Activated T-helper 2 cell treated with anti-CD3 and anti-CD28 coated beads, Interferon-gamma antibody, Interleukin-2, Interleukin-4, amounts not matched to agents 10 μg/mL and 5 μg/mL and 100 μg/mL, durations not matched to agents 14 hours and 24 hours and 36 hours (primary cell): Measurements from ENCODE around the gene SLC9A4. TPM values are rescaled to one million over a fixed set of nuclear protein-coding genes. Genes with fewer than 3 reads are reported as not detected.

ENCODE experiments used
- DNase-seq: peaks from one replicate; pipeline ENCODE4 v3.0.0; 2021; ENCODE audit warnings: low spot score
- H3K27ac Mint-ChIP-seq: one replicate; pipeline ENCODE4 v1.8.0; 2021; ENCODE audit warnings: mixed read lengths
- H3K27me3 Mint-ChIP-seq: one replicate; pipeline ENCODE4 v1.8.0; 2021; ENCODE audit warnings: low read depth, mixed read lengths
- H3K36me3 Mint-ChIP-seq: one replicate; pipeline ENCODE4 v1.8.0; 2021; ENCODE audit warnings: low read depth, mixed read lengths
- H3K4me1 Mint-ChIP-seq: one replicate; pipeline ENCODE4 v1.8.0; 2021; ENCODE audit warnings: low read depth, mixed read lengths
- H3K4me3 Mint-ChIP-seq: one replicate; pipeline ENCODE4 v1.8.0; 2021; ENCODE audit warnings: low read depth, mild to moderate bottlenecking, moderate library complexity, mixed read lengths
- H3K9me3 Mint-ChIP-seq: one replicate; pipeline ENCODE4 v1.8.0; 2021; ENCODE audit warnings: mixed read lengths
- intact Hi-C: fragments of 100-400 bp; cut with micrococcal nuclease; formaldehyde crosslinking; loops from one replicate; pipeline ENCODE4 v1.15.1; 2023
- total RNA-seq: library from RNA; stranded (reverse); gene quantifications from 2 replicates; pipeline ENCODE4 v1.2.3, GENCODE V29; 2022

The SLC9A4 gene
- total RNA-seq, 1 donor from 2014 or later = 0.09 TPM

DNA sequence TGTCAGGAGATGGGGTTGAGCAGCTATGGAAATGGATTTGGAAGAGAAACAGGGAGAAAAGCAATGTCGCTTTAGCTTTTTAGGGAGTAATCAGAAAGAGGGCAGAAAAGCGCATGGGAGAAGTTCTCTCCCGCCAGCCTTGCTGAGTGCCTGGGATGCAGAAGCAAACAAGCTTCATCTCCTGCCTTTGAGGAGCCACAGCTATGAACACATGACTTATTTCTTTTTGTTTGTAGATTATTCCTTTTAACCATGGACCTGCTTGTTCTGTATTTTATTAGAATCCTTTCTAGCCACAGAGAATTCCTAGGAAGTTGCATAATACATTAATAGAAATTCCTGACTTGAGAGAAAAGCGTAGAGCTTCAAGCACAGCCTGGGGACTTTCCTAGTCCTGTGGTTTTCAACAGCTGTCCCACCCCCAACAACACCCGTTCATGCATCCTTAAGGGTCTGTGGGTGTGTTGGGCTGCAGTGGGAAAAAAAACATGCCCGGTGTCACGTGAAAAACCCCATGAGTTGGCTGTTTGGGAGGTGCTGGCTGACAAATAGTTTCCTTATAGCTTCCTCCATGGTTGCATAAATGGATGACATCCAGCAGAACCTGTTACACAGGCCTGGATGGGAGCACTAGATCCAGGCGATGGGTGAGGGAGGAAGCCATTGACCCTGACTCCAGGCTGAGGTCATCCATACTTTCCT, 14.9 kb downstream of the SLC9A4 start:
- Mint-ChIP-seq H3K27me3 (peaks cover 20% of the 10 kb centered on the region), H3K4me3 (no peak overlapping the region), H3K36me3 (no peaks in the 10 kb centered on the region), H3K9me3 (no peaks in the 10 kb centered on the region), H3K4me1 (peaks cover 9% of the 10 kb centered on the region), H3K27ac (no peak overlapping the region)
- no peak for DNase-seq
- intact Hi-C loops = no loop called here

DNA sequence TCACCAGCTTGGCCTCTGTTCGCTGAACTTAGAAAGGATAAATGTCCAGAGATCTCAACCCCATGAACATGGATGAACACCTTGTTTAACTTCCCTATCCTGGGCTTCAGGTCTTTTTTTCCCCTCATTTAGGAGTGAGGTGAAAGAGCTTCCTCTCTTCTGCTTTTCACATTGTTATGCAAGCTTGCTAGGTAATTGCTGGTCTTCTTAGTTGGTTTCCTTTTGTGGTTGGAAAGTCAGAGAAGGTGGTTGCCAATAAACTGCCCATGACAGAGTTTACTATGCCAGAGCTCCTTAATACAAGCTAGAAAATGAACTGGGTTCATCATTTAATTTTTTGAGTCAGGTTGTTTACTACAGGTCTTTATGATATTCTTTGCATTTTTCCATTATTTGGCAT, 16.6 kb downstream of the SLC9A4 start:
- intact Hi-C loops = no loop called here
- Mint-ChIP-seq H3K27me3 (peaks cover 22% of the 10 kb centered on the region), H3K4me1 (peaks cover 9% of the 10 kb centered on the region), H3K27ac (no peak overlapping the region), H3K4me3 (no peak overlapping the region), H3K36me3 (no peaks in the 10 kb centered on the region), H3K9me3 (no peaks in the 10 kb centered on the region)
- no peak for DNase-seq

DNA sequence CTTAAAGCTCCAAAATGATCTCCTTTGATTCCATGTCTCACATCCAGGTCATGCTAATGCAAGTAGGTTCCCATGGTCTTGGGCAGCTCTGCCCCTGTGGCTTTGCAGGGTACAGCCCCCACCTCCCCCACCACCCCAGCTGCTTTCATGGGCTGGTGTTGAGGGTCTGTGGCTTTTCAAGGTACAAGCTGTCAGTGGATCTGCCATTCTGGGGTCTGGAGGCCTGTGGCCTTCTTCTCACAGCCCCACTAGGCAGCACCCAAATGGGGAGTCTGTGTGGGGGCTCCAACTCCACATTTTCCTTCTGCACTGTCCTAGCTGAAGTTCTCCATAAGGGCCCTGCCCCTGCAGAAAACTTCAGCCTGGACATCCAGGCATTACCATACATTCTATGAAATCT, 19.0 kb downstream of the SLC9A4 start:
- Mint-ChIP-seq H3K9me3 (no peaks in the 10 kb centered on the region), H3K27ac (no peak overlapping the region), H3K4me3 (no peak overlapping the region), H3K36me3 (no peaks in the 10 kb centered on the region), H3K4me1 (peaks cover 9% of the 10 kb centered on the region), H3K27me3 (peaks cover 24% of the 10 kb centered on the region)
- intact Hi-C loops = no loop called here
- DNase-seq = no peak

DNA sequence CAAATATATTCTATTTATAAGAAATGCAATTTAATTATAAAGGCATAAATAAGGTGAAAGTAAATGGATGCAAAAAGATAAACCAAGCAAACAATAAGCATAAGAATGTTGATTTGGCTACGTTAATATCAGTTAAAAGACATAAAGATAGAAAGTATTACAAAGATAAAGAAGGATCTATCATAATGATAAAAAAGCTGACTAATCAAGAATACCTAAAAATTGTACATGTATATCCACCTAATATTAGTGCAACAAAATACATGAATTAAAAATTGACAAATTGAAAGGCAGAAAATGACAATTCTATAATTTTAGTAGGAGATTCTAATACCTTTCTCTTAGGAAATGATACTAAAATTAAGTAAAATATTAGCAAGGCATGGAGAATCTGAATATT, 21.5 kb downstream of the SLC9A4 start:
- Mint-ChIP-seq H3K9me3 (no peaks in the 10 kb centered on the region), H3K27me3 (peaks cover 22% of the 10 kb centered on the region), H3K36me3 (no peaks in the 10 kb centered on the region), H3K4me1 (peaks cover 4% of the 10 kb centered on the region), H3K4me3 (no peak overlapping the region), H3K27ac (no peak overlapping the region)
- intact Hi-C loops = no loop called here
- DNase-seq = no peak

- H3K27ac Mint-ChIP-seq = no peak overlapping the region
- no peak overlapping the region for H3K4me3 Mint-ChIP-seq
- no peaks in the 10 kb centered on the region for H3K36me3 Mint-ChIP-seq
- peaks cover 19% of the 10 kb centered on the region for H3K27me3 Mint-ChIP-seq
- no peaks in the 10 kb centered on the region for H3K9me3 Mint-ChIP-seq
- intact Hi-C loops = no loop called here
- no peaks in the 10 kb centered on the region for H3K4me1 Mint-ChIP-seq
- DNase-seq = no peak
These were observed 25.4 kb downstream of the SLC9A4 start for GRCh38 chr2:102498414-102498813.

DNA sequence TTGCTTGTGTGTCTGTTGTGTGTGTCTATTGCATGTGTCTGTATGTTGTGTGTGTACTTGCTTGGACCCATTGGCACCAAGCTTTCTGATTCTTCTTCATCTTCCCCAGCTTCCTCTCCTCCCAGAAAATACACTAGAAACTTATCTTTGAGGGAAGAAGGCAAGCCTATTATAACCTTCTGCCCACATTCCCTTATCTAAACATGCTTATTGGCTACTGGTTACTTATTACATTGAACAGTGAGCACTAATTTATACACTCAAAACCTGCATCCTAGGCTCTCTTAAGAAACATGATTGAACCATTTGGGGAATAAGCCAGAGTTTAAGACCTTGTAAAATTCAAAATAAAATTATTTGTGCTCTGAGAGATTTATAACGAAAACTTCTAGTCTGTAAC, 26.5 kb downstream of the SLC9A4 start:
- no peak overlapping the region for H3K27ac Mint-ChIP-seq
- peaks cover 17% of the 10 kb centered on the region for H3K27me3 Mint-ChIP-seq
- no peaks in the 10 kb centered on the region for H3K36me3 Mint-ChIP-seq
- no peak overlapping the region for H3K4me3 Mint-ChIP-seq
- H3K4me1 Mint-ChIP-seq = no peaks in the 10 kb centered on the region
- intact Hi-C loops = no loop called here
- no peaks in the 10 kb centered on the region for H3K9me3 Mint-ChIP-seq
- no peak for DNase-seq

DNA sequence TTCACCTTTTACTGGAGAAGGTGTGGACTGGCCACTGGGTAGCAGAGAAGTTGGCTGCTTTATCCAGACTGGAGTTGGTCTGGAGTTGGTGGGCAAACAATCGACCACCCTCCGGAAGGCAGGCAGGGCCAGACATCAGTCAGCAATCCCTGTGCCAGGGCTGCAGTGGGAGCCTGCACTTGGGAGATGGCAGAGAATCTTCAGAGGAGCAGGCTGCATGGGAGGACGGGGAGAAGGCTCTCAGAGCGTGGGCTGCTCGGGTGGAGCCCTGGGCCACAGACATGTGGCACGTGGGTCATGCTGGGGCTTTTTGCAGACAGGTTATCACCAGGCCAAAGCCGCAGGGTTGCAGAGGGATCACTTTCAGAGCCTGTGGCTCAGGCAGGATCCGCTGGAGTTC, 29.6 kb downstream of the SLC9A4 start:
- Mint-ChIP-seq H3K4me1 (no peaks in the 10 kb centered on the region), H3K36me3 (no peaks in the 10 kb centered on the region), H3K27ac (no peak overlapping the region), H3K4me3 (no peak overlapping the region), H3K27me3 (peaks cover 12% of the 10 kb centered on the region), H3K9me3 (no peaks in the 10 kb centered on the region)
- no peak for DNase-seq
- intact Hi-C loops = no loop called here

DNA sequence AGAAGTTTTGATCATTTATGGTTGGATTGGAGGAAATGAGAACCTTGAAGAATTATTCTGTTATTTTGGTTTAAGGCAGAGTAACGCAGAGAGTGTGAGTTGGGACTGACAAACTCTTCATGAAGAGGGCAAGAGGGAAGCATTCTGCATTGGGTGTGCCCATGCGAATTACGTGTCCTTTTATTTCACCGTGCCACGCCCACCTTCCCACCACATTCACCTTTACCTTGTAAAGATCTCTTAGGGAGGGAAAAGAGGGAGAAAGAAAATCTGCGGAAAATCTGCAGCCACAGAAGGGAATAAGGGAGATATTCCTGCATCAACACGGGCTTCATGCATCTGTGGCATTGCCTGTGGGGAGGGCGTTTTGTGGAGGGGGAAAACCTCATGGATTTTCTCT, 31.8 kb downstream of the SLC9A4 start:
- H3K4me3 Mint-ChIP-seq = no peak overlapping the region
- peaks cover 4% of the 10 kb centered on the region for H3K4me1 Mint-ChIP-seq
- H3K27ac Mint-ChIP-seq = no peak overlapping the region
- intact Hi-C loops = no loop called here
- DNase-seq = no peak
- peaks cover 17% of the 10 kb centered on the region for H3K27me3 Mint-ChIP-seq
- no peaks in the 10 kb centered on the region for H3K36me3 Mint-ChIP-seq
- H3K9me3 Mint-ChIP-seq = no peaks in the 10 kb centered on the region

- DNase-seq = no peak
- Mint-ChIP-seq H3K27me3 (peaks cover 17% of the 10 kb centered on the region), H3K9me3 (no peaks in the 10 kb centered on the region), H3K4me3 (no peak overlapping the region), H3K36me3 (no peaks in the 10 kb centered on the region), H3K27ac (no peak overlapping the region), H3K4me1 (peaks cover 4% of the 10 kb centered on the region)
- intact Hi-C loops = no loop called here
These were observed 32.3 kb downstream of the SLC9A4 start for GRCh38 chr2:102505290-102505689.

DNA sequence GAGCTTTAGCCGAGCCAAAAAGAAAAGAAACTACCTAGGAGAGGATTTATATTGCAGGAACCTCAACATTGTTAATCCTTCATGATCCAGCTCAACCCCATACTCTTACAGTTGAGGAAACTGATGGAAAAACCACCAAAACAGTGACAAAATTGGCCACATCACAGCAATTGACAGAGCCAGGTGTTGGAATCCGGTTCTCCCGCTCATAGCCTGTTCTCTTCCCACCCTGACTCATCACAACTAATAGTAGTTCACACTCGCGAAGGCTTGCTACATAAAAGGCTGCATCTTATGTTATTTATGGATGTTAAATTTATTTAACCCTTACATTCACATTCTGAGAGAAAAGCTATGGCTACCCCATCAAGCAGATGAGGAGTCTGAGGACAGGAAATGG, 33.7 kb downstream of the SLC9A4 start:
- intact Hi-C loops = no loop called here

DNA sequence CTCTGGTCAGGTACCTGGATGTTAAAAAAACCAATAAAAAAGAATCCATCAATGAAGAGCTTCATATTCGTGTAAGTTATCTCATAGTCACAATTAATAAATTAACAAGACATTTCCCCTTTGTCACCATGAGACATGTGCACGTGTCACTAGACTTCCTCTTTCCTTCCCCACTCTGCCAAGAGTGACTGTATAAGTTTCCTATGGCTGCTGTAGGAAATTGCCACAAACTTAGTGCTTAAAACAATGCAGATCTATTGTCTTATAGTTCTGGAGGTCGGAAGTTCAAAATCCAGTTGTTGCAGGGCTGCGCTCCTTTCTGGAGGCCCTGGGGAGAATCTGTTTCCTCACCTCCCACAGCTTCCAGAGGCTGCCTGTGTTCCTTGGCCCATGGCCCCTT, 35.8 kb downstream of the SLC9A4 start:
- H3K27me3 Mint-ChIP-seq = peaks cover 22% of the 10 kb centered on the region
- H3K36me3 Mint-ChIP-seq = no peaks in the 10 kb centered on the region
- H3K27ac Mint-ChIP-seq = no peak overlapping the region
- no peak for DNase-seq
- peaks cover 4% of the 10 kb centered on the region for H3K4me1 Mint-ChIP-seq
- H3K9me3 Mint-ChIP-seq = no peaks in the 10 kb centered on the region
- intact Hi-C loops = no loop called here
- no peak overlapping the region for H3K4me3 Mint-ChIP-seq

More for the DNA sequence above, 33.7 kb downstream of the SLC9A4 start:
- no peaks in the 10 kb centered on the region for H3K36me3 Mint-ChIP-seq
- H3K27me3 Mint-ChIP-seq = peaks cover 22% of the 10 kb centered on the region
- DNase-seq = no peak
- H3K4me3 Mint-ChIP-seq = no peak overlapping the region
- H3K27ac Mint-ChIP-seq = no peak overlapping the region
- H3K4me1 Mint-ChIP-seq = peaks cover 4% of the 10 kb centered on the region
- no peaks in the 10 kb centered on the region for H3K9me3 Mint-ChIP-seq

DNA sequence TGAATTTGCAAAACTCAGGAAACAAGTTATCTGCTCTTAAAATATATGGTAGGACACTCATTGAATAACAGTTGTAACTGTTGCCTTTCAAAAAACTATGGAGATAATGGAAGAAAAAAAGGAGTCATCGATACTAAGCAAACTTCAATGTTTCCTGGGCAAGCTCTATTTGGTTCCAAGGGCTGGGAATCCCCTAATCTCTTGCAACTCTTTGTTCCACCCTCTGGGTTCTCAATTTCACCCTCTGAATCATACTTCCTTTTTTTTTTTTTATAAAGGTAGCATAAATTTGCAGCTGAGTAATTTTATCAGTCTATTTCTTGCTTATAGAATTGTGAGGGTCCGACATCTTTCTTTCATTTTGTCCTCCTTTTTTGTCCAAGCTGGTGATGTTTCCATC, 36.7 kb downstream of the SLC9A4 start:
- intact Hi-C loops = no loop called here
- Mint-ChIP-seq H3K27me3 (peaks cover 26% of the 10 kb centered on the region), H3K36me3 (no peaks in the 10 kb centered on the region), H3K27ac (no peak overlapping the region), H3K9me3 (no peaks in the 10 kb centered on the region), H3K4me1 (peaks cover 4% of the 10 kb centered on the region), H3K4me3 (no peak overlapping the region)
- DNase-seq = no peak

DNA sequence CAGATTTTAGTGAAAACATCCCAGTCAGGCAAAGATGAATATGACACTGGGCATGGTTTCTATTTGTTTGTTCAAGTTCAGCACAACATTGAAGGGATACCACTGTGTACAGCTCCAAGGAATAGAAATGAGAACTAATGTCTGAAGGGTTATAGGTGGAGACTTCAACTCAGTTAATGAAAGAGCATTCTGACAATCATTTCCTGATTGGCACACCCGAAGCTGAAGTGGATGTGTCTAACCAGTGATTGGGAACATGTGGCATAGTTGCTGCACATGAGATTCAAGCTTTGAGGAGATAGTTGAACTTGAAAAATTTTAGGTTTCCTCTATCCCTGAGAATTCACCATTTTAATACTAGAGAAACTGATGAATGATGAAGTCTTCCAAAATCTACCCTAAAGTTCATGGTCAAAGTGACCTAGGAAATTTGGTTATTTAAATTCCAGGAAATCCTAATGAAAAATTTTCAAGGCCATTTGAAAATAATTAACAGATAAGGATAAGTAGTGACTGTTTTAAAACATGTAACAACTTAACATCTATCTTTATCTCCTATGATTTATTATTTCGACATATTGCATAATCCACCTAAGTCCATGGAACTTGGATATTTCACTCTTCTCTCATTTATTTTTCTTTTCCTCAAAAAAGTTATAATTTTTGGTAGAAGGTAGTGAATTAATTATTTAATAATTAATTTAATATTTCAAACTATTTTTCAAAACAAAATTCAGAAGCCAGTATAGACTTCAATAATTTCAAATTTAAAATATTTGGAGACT, 38.0 kb downstream of the SLC9A4 start:
- intact Hi-C loops = no loop called here
- H3K36me3 Mint-ChIP-seq = no peaks in the 10 kb centered on the region
- peaks cover 4% of the 10 kb centered on the region for H3K4me1 Mint-ChIP-seq
- peaks cover 26% of the 10 kb centered on the region for H3K27me3 Mint-ChIP-seq
- H3K9me3 Mint-ChIP-seq = no peaks in the 10 kb centered on the region
- no peak overlapping the region for H3K27ac Mint-ChIP-seq
- H3K4me3 Mint-ChIP-seq = no peak overlapping the region
- no peak for DNase-seq
